Urinary bladder (tissue), 4 donors: ENCODE measurements around the gene ZNF44. TPM values are rescaled to one million over a fixed set of nuclear protein-coding genes. Genes with fewer than 3 reads are reported as not detected.

Source experiments
- DNase-seq: peaks from one replicate; pipeline ENCODE4 v3.0.0-alpha.2; 2015; ENCODE audit errors: extremely low spot score
- H3K27ac ChIP-seq: one replicate; pipeline ENCODE4 v1.5.1; 2013; ENCODE audit warnings: low read depth, mild to moderate bottlenecking, moderate library complexity
- H3K36me3 ChIP-seq: one replicate; pipeline ENCODE4 v1.6.1; 2013; ENCODE audit warnings: mild to moderate bottlenecking, moderate library complexity; ENCODE audit not compliant: insufficient read depth
- H3K4me1 ChIP-seq: one replicate; pipeline ENCODE4 v1.6.1; 2013; ENCODE audit warnings: mild to moderate bottlenecking, moderate library complexity; ENCODE audit not compliant: insufficient read depth
- H3K4me3 ChIP-seq: one replicate; pipeline ENCODE4 v1.5.1; 2013; ENCODE audit warnings: low read depth, low read length
- WGBS: extraction: QIAGEN DNeasy Blood & Tissue Kit; methylation state at CpG from one replicate; pipeline ENCODE4 v1.1.7; 2013; 5-methylcytosine and 5-hydroxymethylcytosine counted together
- polyA plus RNA-seq: library from polyadenylated mRNA; stranded (reverse); fragments of 200-250 nt; gene quantifications from one replicate; pipeline ENCODE4 v1.2.3, GENCODE V29; 2013
- total RNA-seq: library from RNA; depleted of rRNA; stranded (reverse); fragments of >200 nt; gene quantifications from one replicate; pipeline ENCODE4 v1.2.3, GENCODE V29; 2014
- donor health status: healthy with polysubstance abuse.
- donor health status: healthy.

The ZNF44 gene
- total and polyA plus RNA-seq, 2 donors: 9.1 to 28.3 TPM

GRCh38 chr19:12237143-12237839, 57.4 kb downstream of the ZNF44 start:
- H3K4me1 ChIP-seq: no peaks in the 10 kb centered on the region
- WGBS: 93% methylated on average over 37 of the region's 37 CpGs
- DNase-seq: no peak
- H3K4me3 ChIP-seq: no peak overlapping the region
- no peak overlapping the region for H3K27ac ChIP-seq
- peaks cover 7% of the 10 kb centered on the region for H3K36me3 ChIP-seq

DNA sequence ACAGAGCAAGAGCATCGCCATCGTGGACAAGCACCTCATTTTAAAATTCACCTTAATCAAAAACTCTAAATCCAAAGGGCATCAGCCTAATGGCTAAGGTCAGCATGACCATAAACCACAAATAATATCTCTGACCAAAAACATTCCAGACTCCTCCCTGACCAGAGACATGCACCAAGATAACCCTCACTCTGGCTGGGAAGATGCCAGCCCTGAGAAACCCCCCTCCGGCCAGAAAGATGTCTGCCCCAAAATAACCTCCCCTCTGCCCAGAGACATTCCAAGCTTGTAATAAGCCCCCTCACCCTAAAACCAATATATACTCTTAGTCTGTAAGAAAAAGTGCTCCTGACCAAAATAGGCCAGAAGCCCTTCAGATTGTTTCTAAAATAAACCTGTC, 61.7 kb downstream of the ZNF44 start:
- 85% methylated on average over 3 of the region's 3 CpGs for WGBS
- H3K4me1 ChIP-seq: no peaks in the 10 kb centered on the region
- no peak overlapping the region for H3K27ac ChIP-seq
- H3K4me3 ChIP-seq: no peak overlapping the region
- no peak for DNase-seq
- H3K36me3 ChIP-seq: peaks cover 9% of the 10 kb centered on the region

DNA sequence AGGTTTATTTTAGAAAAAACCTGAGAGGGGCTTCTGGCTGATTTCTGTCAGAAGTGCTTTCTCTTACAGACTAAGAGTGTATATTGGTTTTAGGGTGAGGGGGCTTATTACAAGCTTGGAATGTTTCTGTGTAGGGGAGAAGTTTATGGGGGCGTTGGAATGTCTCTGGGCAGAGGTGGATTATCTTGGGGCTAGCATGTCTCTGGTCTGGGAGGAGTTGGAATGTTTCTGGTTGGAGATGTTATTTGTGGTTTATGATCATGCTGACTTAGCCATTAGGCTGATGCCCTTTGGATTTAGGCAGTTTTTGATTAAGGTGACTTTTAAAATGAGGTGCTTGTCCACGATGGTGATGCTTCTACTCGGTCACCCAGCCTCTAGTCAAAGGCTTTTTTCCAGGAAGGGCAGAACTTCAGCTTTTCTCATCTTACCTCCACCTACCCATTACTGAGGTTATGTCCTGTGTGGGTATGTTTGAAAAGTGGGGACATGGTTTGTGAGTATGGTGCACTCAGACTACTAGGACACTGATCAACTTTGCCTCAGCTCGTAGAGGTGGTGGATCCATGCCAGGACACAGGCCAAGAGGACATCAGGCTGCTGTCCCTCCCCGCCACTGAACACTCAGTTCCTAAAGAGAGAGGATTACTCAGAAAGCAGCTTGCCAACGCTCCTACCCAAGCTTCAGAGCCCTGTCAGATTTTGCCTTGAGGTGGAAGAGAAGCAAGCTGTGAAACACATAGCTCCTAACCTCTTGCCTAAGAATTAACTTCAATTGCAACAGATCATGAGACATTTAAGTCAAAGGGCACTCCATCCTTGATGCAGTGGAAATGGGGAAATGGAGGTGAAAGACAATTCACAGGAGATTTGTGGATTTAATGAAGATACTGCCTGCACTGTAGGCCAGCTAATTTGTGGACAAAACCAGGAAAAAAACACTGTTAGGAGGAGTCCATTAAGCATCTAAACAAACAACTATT, 63.6 kb downstream of the ZNF44 start:
- Histone ChIP-seq H3K36me3 (peaks cover 6% of the 10 kb centered on the region), H3K27ac (no peak overlapping the region), H3K4me1 (no peaks in the 10 kb centered on the region), H3K4me3 (no peak overlapping the region)
- DNase-seq: no peak
- 94% methylated on average over 6 of the region's 6 CpGs for WGBS

- Histone ChIP-seq H3K27ac (no peak overlapping the region), H3K4me3 (no peak overlapping the region), H3K36me3 (peaks cover 6% of the 10 kb centered on the region), H3K4me1 (no peaks in the 10 kb centered on the region)
- WGBS: 94% methylated on average over 3 of the region's 3 CpGs
- no peak for DNase-seq
Observed at GRCh38 chr19:12229990-12230389, 64.7 kb downstream of the ZNF44 start.

DNA sequence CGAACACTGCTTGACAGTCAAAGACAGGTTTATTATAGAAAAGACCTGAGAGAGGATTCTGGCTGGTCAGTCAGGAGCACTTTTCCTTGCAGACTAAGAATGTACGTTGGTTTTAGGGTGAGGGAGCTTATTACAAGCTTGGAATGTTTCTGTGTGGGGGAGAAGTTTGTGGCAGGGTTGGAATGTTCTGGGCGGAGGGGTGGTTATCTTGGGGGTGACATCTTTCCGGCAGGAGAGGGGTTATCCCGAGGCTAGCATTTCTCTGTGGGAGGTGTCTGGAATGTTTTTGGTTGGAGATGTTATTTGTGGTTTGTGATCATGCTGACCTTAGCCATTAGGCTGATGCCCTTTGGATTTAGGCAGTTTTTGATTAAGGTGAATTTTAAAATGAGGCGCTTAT, 70.0 kb downstream of the ZNF44 start:
- DNase-seq: no peak
- Histone ChIP-seq H3K4me3 (no peak overlapping the region), H3K27ac (no peak overlapping the region), H3K36me3 (peaks cover 2% of the 10 kb centered on the region), H3K4me1 (no peaks in the 10 kb centered on the region)
- WGBS: 96% methylated on average over 6 of the region's 6 CpGs

DNA sequence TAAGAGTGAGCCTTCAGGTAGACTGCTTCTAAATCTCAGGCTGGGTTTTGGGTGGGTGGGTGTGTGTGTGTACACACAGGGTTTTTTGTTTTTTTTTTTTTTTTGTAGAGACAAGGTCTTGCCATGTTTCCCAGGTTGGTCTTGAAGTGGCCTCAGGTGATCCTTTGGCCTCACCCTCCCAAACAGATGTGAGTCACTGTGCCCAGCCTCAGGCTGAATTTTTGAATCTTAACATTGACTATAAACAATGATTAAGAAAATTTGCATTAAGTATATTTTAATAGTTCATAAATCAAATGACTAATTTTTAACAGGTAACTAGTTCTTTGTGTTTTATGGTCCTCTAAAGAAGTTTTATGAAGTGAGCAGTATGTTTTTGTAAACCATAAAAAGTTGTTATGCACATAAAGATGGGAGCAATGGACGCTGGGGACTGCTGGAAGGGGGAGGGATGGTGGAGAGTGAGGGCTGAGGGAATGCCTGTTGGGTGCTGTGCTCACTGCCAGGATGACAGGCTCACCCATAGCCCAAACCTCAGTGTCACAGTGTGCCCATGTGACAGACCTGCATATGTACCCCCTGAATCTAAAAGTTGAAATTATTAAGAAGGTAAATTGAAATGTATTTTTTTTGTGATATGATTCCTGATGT, 71.6 kb downstream of the ZNF44 start:
- peaks cover 2% of the 10 kb centered on the region for H3K36me3 ChIP-seq
- DNase-seq: no peak
- H3K4me3 ChIP-seq: no peak overlapping the region
- H3K27ac ChIP-seq: no peak overlapping the region
- 85% methylated on average over 1 of the region's 1 CpG for WGBS
- H3K4me1 ChIP-seq: no peaks in the 10 kb centered on the region

Other genes with a start within 250 kb of the ZNF44 start
- 0.85 TPM for gene ZNF878, start 241.9 kb downstream of the ZNF44 start, total RNA-seq
- 0.08 TPM for gene ZNF878, start 241.9 kb downstream of the ZNF44 start, polyA plus RNA-seq
- gene ZNF844, start 230.2 kb downstream of the ZNF44 start, total RNA-seq: 24.7 TPM
- 9.7 TPM for gene ZNF844, start 230.2 kb downstream of the ZNF44 start, polyA plus RNA-seq
- 9.0 TPM for gene ZNF20, start 154.5 kb downstream of the ZNF44 start, total RNA-seq
- 2.1 TPM for gene ZNF20, start 154.5 kb downstream of the ZNF44 start, polyA plus RNA-seq
- 26.9 TPM for gene ZNF625, start 138.1 kb downstream of the ZNF44 start, total RNA-seq
- gene ZNF625, start 138.1 kb downstream of the ZNF44 start, polyA plus RNA-seq: 1.6 TPM
- 24.7 TPM for gene ZNF136, start 131.8 kb downstream of the ZNF44 start, total RNA-seq
- gene ZNF136, start 131.8 kb downstream of the ZNF44 start, polyA plus RNA-seq: 7.4 TPM
- gene ZNF563, start 38.8 kb upstream of the ZNF44 start, total RNA-seq: 8.4 TPM
- gene ZNF563, start 38.8 kb upstream of the ZNF44 start, polyA plus RNA-seq: 3.5 TPM
- 13.4 TPM for gene ZNF442, start 70.8 kb upstream of the ZNF44 start, total RNA-seq
- gene ZNF442, start 70.8 kb upstream of the ZNF44 start, polyA plus RNA-seq: 3.8 TPM
- 12.3 TPM for gene ZNF799, start 106.4 kb upstream of the ZNF44 start, total RNA-seq
- gene ZNF799, start 106.4 kb upstream of the ZNF44 start, polyA plus RNA-seq: 4.4 TPM
- gene ZNF443, start 146.1 kb upstream of the ZNF44 start, total RNA-seq: 12.8 TPM
- 2.7 TPM for gene ZNF443, start 146.1 kb upstream of the ZNF44 start, polyA plus RNA-seq
- gene ZNF709, start 189.9 kb upstream of the ZNF44 start, total RNA-seq: 16.1 TPM
- gene ZNF709, start 189.9 kb upstream of the ZNF44 start, polyA plus RNA-seq: 1.1 TPM